Effector CD8-positive, alpha-beta T cell (primary cell): ENCODE data around the gene CFAP47.

Experiments
- DNase-seq: peaks from one replicate; lab custom pipeline; 2025; lab: John Stamatoyannopoulos, UW

CFAP47 gene

DNA sequence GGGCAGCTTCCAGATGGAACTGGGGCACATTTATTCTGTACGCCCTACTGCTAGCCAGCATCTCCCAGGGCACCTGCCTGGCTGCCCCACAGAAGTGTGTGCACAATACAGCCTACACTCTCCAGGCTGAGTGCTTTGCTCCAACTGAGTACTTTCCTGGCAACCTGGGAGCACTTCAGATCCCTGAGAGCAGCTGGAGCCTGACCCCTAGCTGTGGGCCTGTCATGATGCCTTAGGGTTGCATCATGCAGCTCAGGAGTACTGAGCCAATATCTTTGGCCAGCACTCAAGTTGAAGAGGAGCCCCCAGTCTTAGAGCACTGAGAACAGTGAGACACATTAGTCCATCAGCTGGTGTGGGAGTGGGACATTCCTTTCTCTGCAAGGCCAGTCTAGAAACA lies 321.9 kb downstream of the CFAP47 start:
- DNase-seq: no peak

DNA sequence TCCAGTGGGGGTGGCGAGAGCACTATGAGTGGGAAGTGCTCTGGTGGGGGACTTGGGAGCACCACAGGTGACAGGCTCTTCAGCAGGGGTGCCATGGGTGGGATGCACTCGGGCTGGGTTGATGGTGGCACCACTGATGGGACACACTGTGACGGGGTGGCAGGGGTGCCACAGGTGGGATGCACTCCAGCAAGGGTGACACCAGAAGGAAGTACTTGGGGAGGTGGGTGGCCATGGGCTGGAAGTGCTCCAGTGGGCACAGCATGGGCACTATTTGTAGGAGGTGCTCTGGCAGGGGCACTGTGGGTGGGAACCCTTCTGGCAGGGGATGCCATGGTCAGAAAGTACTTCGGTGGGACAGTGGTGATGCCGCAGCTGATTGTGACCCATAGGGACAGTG lies 346.6 kb downstream of the CFAP47 start:
- DNase-seq: no peak

DNA sequence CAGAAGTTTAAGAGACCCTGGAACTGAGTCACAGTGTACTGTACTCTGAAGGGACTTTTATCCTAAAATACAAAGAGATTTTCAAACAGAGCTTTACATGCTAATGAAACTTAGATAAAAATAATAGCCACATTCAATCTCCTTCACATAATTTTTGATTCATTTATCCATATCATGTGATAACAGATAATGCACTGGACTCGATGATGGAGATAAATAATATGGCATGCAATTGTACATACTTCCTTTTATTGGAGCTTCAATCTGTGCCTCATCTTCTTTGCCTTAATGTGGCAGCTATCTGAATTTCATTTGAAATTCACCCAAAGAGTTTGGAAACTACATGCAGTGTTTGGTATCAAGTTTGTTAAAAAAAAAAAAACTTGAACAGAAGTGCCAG lies 390.6 kb downstream of the CFAP47 start:
- no peak for DNase-seq

DNA sequence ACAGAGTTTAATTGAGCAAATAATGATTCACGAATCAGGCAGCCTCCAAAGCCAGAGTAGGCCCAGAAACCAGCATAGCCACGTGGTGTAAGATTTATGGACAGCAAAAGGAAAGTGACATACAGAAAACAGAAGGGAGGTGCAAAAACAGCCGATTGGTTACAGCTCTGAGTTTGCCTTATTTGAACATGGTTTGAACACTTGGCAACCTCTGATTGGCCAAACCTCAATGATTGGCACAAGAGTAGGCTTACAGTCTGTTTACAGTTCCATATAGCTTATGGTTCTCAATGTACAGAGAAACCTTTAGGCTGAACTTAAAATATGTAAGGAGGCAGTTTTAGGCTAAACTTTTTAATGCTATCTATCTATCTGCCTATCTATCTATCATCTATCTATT lies 394.8 kb downstream of the CFAP47 start:
- DNase-seq: no peak

DNA sequence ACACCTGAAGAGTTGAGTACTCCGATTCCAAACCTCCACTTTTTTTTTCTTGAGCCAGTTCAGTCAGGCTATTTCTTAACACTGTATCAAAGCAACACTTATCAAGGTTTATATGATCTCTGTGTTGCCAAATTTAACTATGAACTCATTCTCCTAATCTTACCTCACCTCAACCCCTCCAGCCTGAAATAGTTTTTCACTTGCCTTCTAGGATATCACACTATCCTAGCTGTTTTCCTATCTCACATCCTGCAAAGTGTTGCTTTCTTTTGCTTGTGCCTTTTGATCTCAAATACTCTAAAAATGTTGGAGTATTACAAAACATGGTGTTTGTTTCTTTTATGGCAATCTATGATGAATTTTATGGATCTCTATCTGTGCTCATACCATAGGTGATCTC lies 415.0 kb downstream of the CFAP47 start:
- DNase-seq: no peak

DNA sequence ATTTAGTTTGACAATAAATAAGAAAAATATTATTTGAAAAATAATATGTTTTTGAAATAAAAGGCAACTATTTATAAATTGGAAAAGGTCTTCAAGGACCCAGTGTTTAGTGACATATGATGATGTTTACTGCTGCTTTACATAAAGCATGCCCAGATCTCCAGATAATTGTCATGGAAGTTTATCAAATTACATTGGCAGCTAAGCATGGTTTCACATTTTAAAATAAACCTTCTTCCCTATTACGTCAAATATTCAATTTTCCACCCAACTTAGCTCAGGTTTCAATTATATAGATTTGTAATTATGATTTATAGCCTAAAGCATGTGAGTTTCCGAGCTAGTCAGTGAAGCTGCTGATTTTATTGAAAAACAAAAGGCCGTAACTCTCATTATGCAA lies 417.2 kb downstream of the CFAP47 start:
- DNase-seq: no peak

DNA sequence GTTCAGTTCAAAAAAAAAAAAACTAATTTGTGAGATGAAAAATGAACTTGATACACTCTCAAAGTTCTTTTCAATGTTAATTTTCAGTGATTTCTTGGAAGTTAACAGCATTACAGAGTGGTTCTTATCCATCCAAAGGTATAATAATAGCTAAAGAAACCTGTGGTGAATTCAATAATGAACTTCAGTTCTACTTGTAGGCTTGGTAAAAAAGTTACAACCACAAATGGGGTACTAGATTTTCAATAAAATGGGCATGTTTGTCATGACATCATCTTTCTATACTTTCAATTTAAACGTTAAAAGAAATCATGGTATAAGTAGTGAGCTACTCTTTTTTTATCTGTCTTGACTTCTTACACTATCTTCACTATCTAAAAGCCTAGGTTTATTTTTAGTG lies 424.8 kb downstream of the CFAP47 start:
- DNase-seq: no peak

DNA sequence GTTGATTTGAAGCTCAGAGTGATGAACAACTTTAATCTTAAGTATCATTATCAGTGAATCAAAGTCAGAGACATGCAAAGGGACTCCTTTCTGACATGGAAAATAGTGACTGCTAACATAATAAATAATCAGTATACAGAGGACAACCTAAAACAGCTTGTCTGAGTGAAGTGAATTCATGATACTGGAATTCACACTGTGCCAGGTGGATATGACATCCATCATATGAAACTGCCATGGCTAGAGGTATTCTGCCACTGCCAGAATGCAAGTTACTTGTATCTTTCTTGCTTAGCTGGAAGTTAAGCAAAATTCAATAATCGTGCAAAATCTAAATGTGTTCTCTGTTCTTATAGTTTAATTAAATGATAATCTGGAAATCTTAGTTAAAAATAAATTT lies 429.0 kb downstream of the CFAP47 start:
- no peak for DNase-seq

DNA sequence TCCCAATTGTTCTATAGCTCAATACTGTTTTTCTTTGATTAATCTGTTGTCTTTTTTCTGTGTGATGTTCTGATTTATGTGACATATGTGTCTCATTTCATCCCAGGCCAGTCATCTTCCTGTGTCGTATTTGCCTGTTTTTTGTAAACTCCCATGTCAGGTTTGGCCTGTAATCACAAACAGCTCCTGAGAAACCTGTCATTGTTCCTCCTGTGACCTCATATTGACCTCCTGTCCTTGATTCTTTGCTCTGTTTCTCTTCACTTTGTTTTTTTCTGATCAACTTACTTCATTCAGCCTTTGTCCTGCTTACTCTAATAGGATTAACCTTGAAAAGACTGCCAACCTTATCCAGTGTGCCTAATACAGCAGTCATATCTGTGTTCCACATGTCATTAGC lies 438.3 kb downstream of the CFAP47 start:
- no peak for DNase-seq

DNA sequence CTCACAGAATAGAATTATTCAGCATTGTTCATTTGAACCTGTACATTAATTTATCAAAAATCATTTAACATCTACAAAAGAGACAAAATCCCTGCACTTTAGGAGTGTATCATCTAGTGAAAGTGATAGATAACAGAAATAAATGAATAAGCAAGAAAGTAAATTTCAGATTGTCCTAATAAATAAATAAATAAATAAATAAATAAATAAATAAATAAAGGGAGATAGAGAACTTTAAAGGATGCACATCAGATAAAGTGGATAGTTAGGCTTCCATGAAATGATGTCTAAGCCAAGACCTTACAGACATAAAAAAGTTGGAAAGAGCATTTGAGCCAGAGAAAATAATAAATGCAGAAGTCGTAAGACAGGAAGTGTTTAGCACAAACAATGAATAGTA lies 444.7 kb downstream of the CFAP47 start:
- DNase-seq: no peak

DNA sequence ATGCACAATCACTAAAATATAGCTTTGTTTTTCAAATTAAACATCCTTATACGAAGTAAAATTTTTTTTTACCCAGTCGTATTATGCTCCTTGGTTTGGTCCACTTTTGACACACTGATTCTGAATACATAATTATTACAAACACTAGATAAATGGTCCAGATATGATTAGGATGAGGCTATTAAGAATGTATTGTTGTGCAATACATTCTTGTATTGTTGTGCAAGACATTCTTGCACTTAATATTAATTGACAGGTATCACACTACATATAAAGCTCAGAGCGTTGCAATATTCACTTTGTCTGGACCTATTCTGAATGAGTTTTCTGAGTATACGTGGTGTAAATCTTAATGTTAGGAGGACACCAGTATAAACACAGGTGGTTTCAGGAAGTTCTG lies 464.0 kb downstream of the CFAP47 start:
- no peak for DNase-seq

DNA sequence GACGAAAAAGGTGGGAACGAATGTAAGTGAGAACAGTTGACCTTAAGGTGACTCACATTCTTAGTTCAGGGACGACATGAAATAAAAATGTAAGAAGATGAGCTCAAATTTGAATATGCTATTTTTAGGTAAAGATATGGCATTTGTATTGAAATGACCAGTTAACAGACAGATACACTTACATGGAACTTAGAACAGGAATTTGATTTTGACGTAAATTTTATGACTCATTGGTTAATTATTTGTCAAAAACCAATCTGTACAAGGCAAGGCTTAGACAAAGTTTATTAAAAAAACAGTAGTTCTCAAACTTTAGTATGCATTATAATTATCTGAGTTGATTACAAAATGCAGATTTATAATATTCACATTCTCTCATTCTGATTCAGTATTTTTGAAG lies 469.4 kb downstream of the CFAP47 start:
- DNase-seq: no peak

DNA sequence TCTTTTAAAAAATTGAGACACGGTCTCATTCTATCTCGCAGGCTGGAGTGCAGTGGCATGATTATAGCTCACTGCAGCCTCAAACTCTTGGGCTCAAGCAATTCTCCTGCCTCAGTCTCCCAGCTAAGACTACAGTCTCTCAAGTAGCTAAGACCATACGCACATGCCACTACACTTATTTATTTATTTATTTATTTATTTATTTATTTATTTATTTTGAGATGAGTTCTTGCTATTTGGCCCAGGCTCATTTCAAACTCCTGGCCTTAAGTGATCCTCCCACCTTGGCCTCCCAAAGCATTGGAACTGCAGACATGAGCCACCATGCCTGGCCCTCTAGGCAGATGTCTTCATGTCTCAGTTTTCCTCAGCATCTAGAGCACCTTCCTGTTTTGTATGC lies 482.2 kb downstream of the CFAP47 start:
- DNase-seq: no peak

DNA sequence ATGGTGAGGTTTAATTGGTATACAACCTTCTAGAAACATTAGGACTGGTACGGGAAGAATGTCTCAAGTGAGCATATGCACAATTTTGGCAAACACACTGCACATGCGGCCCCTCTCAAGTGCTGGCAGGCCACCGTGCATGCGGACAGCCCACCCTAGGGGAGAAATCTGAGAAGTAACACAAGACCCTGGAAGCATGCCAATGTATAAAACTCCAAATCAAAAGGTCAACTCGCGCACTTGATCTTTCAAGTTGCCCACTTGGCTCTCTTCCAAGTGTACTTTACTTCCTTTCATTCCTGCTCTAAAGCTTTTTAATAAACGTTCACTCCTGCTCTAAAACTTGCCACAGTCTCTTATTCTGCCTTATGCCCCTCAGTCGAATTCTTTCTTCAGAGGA lies 488.3 kb downstream of the CFAP47 start:
- DNase-seq: no peak

DNA sequence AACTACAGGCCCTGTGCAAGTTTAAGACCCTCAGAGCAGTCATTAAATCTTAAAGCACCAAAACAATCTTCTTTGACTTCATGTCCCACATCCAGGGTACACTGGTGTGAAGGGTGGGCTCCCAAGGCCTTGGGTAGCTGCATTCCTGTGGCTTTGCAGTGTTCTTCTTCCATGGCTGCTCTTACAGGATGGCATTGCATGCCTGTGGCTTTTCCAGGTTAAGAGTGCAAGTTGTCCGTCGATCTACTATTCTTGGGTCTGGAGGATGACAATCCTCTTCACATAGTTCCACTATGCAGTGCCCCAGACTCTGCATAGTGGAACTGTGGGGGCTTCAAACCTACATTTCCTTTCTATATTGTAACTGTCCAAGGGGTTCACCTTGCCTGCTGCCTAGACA lies 494.5 kb downstream of the CFAP47 start:
- DNase-seq: no peak

DNA sequence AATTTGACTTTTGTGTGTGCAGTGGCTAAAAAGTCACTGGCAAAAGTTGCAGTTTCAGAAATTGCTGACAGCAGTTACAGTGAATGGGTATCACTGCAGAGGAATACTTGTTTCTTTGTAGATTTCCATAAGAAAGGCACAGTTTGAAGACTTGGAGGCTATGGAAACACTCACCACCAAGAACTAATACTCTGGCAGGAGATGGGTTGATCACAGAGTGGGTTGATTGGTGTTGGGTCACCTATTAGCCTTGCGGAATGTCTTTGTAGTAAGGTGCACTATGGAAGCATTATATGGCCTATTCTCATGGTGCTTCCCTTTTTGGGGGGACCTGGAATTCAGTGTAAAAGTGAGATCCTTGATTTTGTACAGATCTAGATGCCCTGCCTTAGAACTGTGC lies 502.8 kb downstream of the CFAP47 start:
- no peak for DNase-seq

DNA sequence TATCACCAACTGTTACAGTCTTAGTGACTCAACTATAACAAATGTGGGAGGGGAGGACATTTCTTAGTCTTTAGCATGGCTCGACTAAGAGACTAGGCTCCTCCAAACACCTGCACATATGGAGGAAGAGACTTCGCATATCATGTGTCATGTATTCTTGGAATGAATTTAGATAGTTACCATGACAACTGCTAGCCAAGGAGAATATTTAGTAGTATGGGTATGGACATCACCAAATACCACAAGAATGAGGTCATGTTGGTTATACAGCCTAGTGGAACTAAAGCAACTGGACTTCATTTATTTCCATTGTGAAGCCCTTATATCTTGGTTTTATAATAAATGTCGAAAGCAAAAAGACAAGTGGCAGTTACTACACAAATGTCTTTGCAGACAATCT lies 512.3 kb downstream of the CFAP47 start:
- DNase-seq: no peak

DNA sequence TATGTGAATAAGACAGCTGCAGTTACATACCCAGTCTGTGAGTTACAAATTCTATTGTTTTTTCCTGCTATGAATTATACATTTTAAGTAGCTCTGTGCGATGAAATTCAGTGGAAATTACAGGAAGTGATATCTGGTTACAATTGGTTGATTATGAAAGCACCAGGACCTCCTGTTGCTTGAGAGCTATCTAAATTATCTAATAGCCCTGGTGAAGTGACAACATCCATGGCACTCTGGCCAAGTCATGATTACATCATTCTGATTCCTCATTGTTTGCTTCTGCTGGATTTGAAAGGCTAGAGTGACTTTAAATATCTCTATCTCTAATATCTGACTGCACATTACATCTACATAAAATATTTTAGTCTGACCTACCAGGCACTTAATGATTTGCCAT lies 515.0 kb downstream of the CFAP47 start:
- no peak for DNase-seq
